Kidney epithelial cell (primary cell): Measurements from ENCODE around the gene MYO1G. TPM values are rescaled to one million over a fixed set of nuclear protein-coding genes. Genes with fewer than 3 reads are reported as not detected.

Experiments used
- DNase-seq: peaks from one replicate; pipeline ENCODE4 v3.0.0-alpha.2; 2010; ENCODE audit warnings: low read depth
- H3K27me3 ChIP-seq: 2 replicates; pipeline ENCODE4 v1.6.0; 2011; ENCODE audit warnings: low read length; ENCODE audit not compliant: control insufficient read depth, insufficient read depth
- H3K36me3 ChIP-seq: 2 replicates; pipeline ENCODE4 v1.5.1; 2011; ENCODE audit warnings: low read length; ENCODE audit not compliant: control insufficient read depth, insufficient read depth
- H3K4me3 ChIP-seq: 2 replicates; pipeline ENCODE4 v1.5.1; 2011; ENCODE audit warnings: low read depth, mild to moderate bottlenecking, control low read depth, low read length
- CTCF ChIP-seq: IDR thresholded peaks from 2 replicates; pipeline ENCODE4 v1.5.1; 2011; ENCODE audit warnings: mild to moderate bottlenecking, moderate library complexity, low read length, control low read depth, inconsistent platforms; ENCODE audit not compliant: insufficient read depth, poor library complexity, severe bottlenecking
- total RNA-seq: library from RNA; depleted of rRNA; stranded (reverse); fragments of >200 nt; gene quantifications from 2 replicates; pipeline ENCODE4 v1.2.3, GENCODE V29; 2015

MYO1G gene
- total RNA-seq, 1 donor from 2014 or later, result 0.04 TPM

GRCh38 chr7:44987457-44987856, 8.6 kb upstream of the MYO1G start:
- DNase-seq, result no peak
- Histone ChIP-seq H3K4me3 (no peak overlapping the region), H3K27me3 (no peaks in the 10 kb centered on the region), H3K36me3 (peaks cover 3% of the 10 kb centered on the region)
- TF ChIP-seq CTCF, result no peak

GRCh38 chr7:44986218-44987053, 7.6 kb upstream of the MYO1G start:
- Histone ChIP-seq H3K36me3 (peaks cover 3% of the 10 kb centered on the region), H3K27me3 (no peaks in the 10 kb centered on the region), H3K4me3 (peak overlapping the region; percentile 85)
- DNase-seq, result peak; percentile 64
- no peak for TF ChIP-seq CTCF

- Histone ChIP-seq H3K36me3 (peaks cover 3% of the 10 kb centered on the region), H3K4me3 (peak overlapping the region; percentile 85), H3K27me3 (no peaks in the 10 kb centered on the region)
- no peak for TF ChIP-seq CTCF
- DNase-seq, result no peak
Measured at GRCh38 chr7:44985900-44986217, 7.0 kb upstream of the MYO1G start.

GRCh38 chr7:44985033-44985695, 6.3 kb upstream of the MYO1G start:
- Histone ChIP-seq H3K4me3 (peak overlapping the region; percentile 85), H3K27me3 (no peaks in the 10 kb centered on the region), H3K36me3 (peaks cover 3% of the 10 kb centered on the region)
- DNase-seq, result no peak
- no peak for TF ChIP-seq CTCF

GRCh38 chr7:44984478-44984758, 5.6 kb upstream of the MYO1G start:
- H3K36me3 ChIP-seq, result peaks cover 3% of the 10 kb centered on the region
- TF ChIP-seq CTCF, result no peak
- DNase-seq, result no peak
- H3K27me3 ChIP-seq, result no peaks in the 10 kb centered on the region
- no peak overlapping the region for H3K4me3 ChIP-seq
